DOHH2 (cell line): ENCODE results near the gene ESPL1.

Experiments used
- CTCF ChIP-seq: fragments of 200-600 bp; sonication (generic); IDR thresholded peaks from one replicate; pipeline ENCODE4 v1.5.1; 2014; ENCODE audit warnings: antibody characterized with exemption, mild to moderate bottlenecking, low read depth, low read length; ENCODE audit not compliant: poor library complexity, severe bottlenecking
- EZH2phosphoT487 ChIP-seq: fragments of 200-600 bp; sonication (generic); IDR thresholded peaks from 2 replicates; pipeline ENCODE4 v1.6.1; 2017; ENCODE audit warnings: borderline replicate concordance, mild to moderate bottlenecking, antibody characterized with exemption, low read length, moderate library complexity, mixed read lengths

- no peak for TF ChIP-seq CTCF
- TF ChIP-seq EZH2phosphoT487 = no peak
Measured at GRCh38 chr12:53302903-53303302, 34.8 kb downstream of the ESPL1 start.
